GM18858 (cell line): ENCODE data around the gene GPC5.
"Not testable (repeated sequence)": the region's sequence is repeated elsewhere in the genome, so short reads cannot be mapped to it uniquely, and the experiment has no call there.

Experiments
- ATAC-seq: cut with Tn5 transposase; IDR thresholded peaks from one replicate; pipeline ENCODE4 v1.9.1; 2021; ENCODE audit not compliant: unreplicated experiment

The GPC5 gene

GRCh38 chr13:92894447-92894846 lies 1496.0 kb downstream of the GPC5 start:
- ATAC-seq, result no peak

- ATAC-seq, result no peak
Measured at GRCh38 chr13:92896842-92897241, 1498.4 kb downstream of the GPC5 start.

- not testable (repeated sequence) for ATAC-seq
Measured at GRCh38 chr13:92898946-92899345, 1500.5 kb downstream of the GPC5 start.

- ATAC-seq, result no peak
Measured at GRCh38 chr13:92900446-92900845, 1502.0 kb downstream of the GPC5 start.

- no peak for ATAC-seq
Measured at GRCh38 chr13:92901739-92902138, 1503.3 kb downstream of the GPC5 start.

- no peak for ATAC-seq
Measured at GRCh38 chr13:92912629-92913028, 1514.2 kb downstream of the GPC5 start.

GRCh38 chr13:92913840-92914239 lies 1515.4 kb downstream of the GPC5 start:
- no peak for ATAC-seq
